ENCODE results near the gene ETDC. TPM values are rescaled to one million over a fixed set of nuclear protein-coding genes. Genes with fewer than 3 reads are reported as not detected.
"Not testable (repeated sequence)": the region's sequence is repeated elsewhere in the genome, so short reads cannot be mapped to it uniquely, and the experiment has no call there.

The ETDC gene
- total RNA-seq, 1 experiment from 2014 or later: not detected

DNA sequence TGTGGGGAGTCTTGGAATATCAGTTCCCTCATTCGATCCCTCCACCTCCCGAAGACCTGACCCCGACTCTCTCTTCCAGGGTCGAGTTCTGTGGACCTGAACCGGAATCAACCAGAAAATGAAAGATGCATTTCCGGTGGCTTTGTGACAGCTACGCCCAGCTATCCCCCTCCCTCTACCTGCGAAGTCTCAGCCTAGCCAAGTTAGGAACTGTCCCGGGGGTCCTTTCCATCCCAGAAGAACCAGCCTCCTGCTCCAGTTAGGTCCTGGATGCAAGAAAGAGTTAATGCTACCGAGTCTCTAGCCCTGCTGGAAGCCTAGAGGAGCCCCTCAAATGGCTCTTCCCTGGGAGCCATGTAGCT, 13.4 kb upstream of the ETDC start:
- DNase-seq: no peak
- Histone ChIP-seq H2AFZ (ENCODE audit: low read length) (no peak overlapping the region), H3K4me3 (ENCODE audit: low read length) (peak overlapping the region; percentile 47), H3K9ac (ENCODE audit: low read length) (peak overlapping the region; percentile 36; the same call in 1 of the 2 replicates), H3K79me2 (ENCODE audit: low read length) (no peaks in the 10 kb centered on the region), H3K27ac (ENCODE audit: low read length) (no peak overlapping the region), H4K20me1 (ENCODE audit: insufficient read depth, low read depth, low read length) (no peaks in the 10 kb centered on the region), H3K9me3 (ENCODE audit: low read length) (no peaks in the 10 kb centered on the region), H3K9me2 (replicated peaks; ENCODE audit: insufficient read depth, low read length) (no peaks in the 10 kb centered on the region), H3K36me3 (ENCODE audit: insufficient read depth, low read length) (no peaks in the 10 kb centered on the region), H3K4me1 (ENCODE audit: low read length) (peaks cover 6% of the 10 kb centered on the region; the same call in 1 of the 2 replicates), H3K27me3 (ENCODE audit: low read length) (no peaks in the 10 kb centered on the region), H3K4me2 (ENCODE audit: low read depth, low read length, poor library complexity, severe bottlenecking) (peak overlapping the region; percentile 53)

DNA sequence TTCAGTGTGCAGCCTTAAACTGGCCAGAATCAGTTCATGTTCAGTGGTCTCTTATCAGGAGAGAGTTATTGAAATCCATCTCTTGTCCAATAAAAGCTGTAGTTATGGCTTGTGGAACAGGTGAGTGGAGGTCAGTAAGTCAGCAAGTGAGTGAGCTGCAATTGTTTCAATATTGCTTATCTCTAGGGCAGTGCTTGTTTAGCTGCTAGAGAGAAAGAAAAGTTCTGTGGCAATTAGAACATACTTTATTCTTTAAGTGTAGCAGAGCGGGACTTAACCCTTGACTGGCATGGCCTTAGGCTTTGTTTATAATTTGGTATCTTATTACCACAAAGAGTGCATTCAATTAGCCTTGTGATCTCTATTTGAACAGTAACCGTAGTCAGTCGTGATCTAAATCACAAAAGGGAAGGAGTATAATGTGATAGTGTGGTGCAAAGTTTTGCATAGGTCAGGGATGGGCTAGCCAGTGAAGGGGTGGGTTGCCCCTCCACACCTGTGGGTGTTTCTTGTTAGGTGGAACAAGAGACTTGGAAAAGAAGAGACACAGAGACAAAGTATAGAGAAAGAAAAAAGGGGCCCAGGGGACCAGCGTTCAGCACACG, 6.9 kb upstream of the ETDC start:
- DNase-seq: no peak
- Histone ChIP-seq H4K20me1 (ENCODE audit: insufficient read depth, low read depth, low read length) (no peaks in the 10 kb centered on the region), H3K27me3 (ENCODE audit: low read length) (no peaks in the 10 kb centered on the region), H2AFZ (ENCODE audit: low read length) (no peak overlapping the region), H3K79me2 (ENCODE audit: low read length) (no peaks in the 10 kb centered on the region), H3K9me2 (replicated peaks; ENCODE audit: insufficient read depth, low read length) (no peaks in the 10 kb centered on the region), H3K9ac (ENCODE audit: low read length) (no peak overlapping the region), H3K9me3 (ENCODE audit: low read length) (no peaks in the 10 kb centered on the region), H3K36me3 (ENCODE audit: insufficient read depth, low read length) (no peaks in the 10 kb centered on the region), H3K4me3 (ENCODE audit: low read length) (no peak overlapping the region), H3K27ac (ENCODE audit: low read length) (no peak overlapping the region), H3K4me2 (ENCODE audit: low read depth, low read length, poor library complexity, severe bottlenecking) (no peak overlapping the region), H3K4me1 (ENCODE audit: low read length) (peaks cover 34% of the 10 kb centered on the region)

DNA sequence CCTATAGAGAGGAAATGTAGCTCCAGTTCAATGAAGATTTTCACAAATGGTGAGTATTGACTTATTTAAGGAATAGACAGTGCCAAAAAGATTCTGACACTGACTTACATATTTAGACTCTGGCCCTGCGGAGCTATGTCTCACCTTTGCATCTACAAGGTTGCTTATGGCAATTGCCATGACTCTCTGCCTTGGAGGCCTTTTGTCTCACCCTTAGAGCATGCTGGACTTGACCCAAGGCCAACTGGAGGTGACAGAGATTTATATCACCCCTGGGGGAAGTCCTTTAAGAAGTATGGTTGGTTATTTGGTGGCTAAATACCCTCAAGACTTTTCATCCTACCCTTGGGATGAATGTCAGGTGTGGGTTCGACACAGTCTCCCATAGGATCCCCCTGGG, 4.5 kb upstream of the ETDC start:
- DNase-seq: no peak
- H3K4me1 ChIP-seq (ENCODE audit: low read length): peaks cover 41% of the 10 kb centered on the region
- no peaks in the 10 kb centered on the region for H3K9me3 ChIP-seq (ENCODE audit: low read length)
- no peaks in the 10 kb centered on the region for H3K79me2 ChIP-seq (ENCODE audit: low read length)
- H3K27ac ChIP-seq (ENCODE audit: low read length): no peak overlapping the region
- no peak overlapping the region for H3K4me2 ChIP-seq (ENCODE audit: low read depth, low read length, poor library complexity, severe bottlenecking)
- no peaks in the 10 kb centered on the region for H3K27me3 ChIP-seq (ENCODE audit: low read length)
- H2AFZ ChIP-seq (ENCODE audit: low read length): no peak overlapping the region
- no peaks in the 10 kb centered on the region for H3K9me2 ChIP-seq (replicated peaks; ENCODE audit: insufficient read depth, low read length)
- H3K4me3 ChIP-seq (ENCODE audit: low read length): no peak overlapping the region
- H3K36me3 ChIP-seq (ENCODE audit: insufficient read depth, low read length): no peaks in the 10 kb centered on the region
- H4K20me1 ChIP-seq (ENCODE audit: insufficient read depth, low read depth, low read length): no peaks in the 10 kb centered on the region
- H3K9ac ChIP-seq (ENCODE audit: low read length): no peak overlapping the region

DNA sequence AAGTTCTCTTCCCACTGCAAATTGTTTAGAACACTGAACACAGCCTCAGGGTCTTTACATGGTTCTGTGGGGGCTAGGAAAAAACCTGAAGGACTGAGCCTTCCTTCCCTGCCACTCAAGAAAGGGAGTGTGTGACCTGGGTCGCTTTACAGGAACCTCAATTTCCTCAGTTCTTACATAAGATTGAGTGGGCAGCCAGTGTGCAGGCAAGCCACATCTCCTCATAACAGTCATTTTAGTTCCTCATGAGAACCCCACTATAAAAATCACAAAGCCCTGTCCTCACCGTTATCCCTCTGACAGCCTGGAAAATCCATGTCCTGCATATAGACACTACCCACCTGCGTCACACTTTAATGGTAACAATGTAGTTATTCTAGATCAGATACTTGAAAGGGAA, 2.1 kb upstream of the ETDC start:
- no peaks in the 10 kb centered on the region for H3K27me3 ChIP-seq (ENCODE audit: low read length)
- no peak overlapping the region for H3K4me3 ChIP-seq (ENCODE audit: low read length)
- H3K9me2 ChIP-seq (replicated peaks; ENCODE audit: insufficient read depth, low read length): no peaks in the 10 kb centered on the region
- H3K4me2 ChIP-seq (ENCODE audit: low read depth, low read length, poor library complexity, severe bottlenecking): no peak overlapping the region
- H2AFZ ChIP-seq (ENCODE audit: low read length): no peak overlapping the region
- no peak for DNase-seq
- no peaks in the 10 kb centered on the region for H3K36me3 ChIP-seq (ENCODE audit: insufficient read depth, low read length)
- no peak overlapping the region for H3K27ac ChIP-seq (ENCODE audit: low read length)
- no peaks in the 10 kb centered on the region for H4K20me1 ChIP-seq (ENCODE audit: insufficient read depth, low read depth, low read length)
- H3K9ac ChIP-seq (ENCODE audit: low read length): no peak overlapping the region
- no peaks in the 10 kb centered on the region for H3K79me2 ChIP-seq (ENCODE audit: low read length)
- peaks cover 35% of the 10 kb centered on the region for H3K4me1 ChIP-seq (ENCODE audit: low read length)
- H3K9me3 ChIP-seq (ENCODE audit: low read length): no peaks in the 10 kb centered on the region

DNA sequence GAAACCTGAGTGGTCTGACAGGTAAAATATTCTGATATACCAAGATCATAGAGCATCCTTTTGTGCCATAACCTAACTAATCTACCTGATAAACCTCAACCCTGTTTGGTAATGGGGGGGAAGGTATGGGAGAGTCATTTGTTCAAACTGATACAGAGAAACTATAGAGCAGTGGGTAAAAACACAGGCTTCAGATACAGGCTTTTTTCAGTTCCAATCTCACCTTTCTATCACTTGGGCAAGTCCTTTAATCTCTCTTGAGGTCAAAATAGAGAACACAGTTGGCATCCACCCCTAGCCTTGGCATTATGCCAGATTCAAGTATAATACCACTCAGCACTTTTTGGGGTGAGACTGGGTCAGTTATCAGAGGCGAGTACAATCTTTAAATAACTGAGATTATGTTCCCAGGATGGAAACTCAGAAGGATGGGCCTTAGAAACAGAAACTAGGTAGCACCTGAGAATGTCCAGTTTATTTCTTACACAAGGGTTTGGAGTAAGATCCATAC, 880 bp upstream of the ETDC start:
- no peaks in the 10 kb centered on the region for H3K27me3 ChIP-seq (ENCODE audit: low read length)
- H3K79me2 ChIP-seq (ENCODE audit: low read length): no peaks in the 10 kb centered on the region
- H3K4me3 ChIP-seq (ENCODE audit: low read length): no peak overlapping the region
- H3K27ac ChIP-seq (ENCODE audit: low read length): no peak overlapping the region
- no peaks in the 10 kb centered on the region for H3K9me3 ChIP-seq (ENCODE audit: low read length)
- H3K9ac ChIP-seq (ENCODE audit: low read length): no peak overlapping the region
- H4K20me1 ChIP-seq (ENCODE audit: insufficient read depth, low read depth, low read length): no peaks in the 10 kb centered on the region
- no peaks in the 10 kb centered on the region for H3K9me2 ChIP-seq (replicated peaks; ENCODE audit: insufficient read depth, low read length)
- H3K4me2 ChIP-seq (ENCODE audit: low read depth, low read length, poor library complexity, severe bottlenecking): no peak overlapping the region
- no peak overlapping the region for H2AFZ ChIP-seq (ENCODE audit: low read length)
- H3K36me3 ChIP-seq (ENCODE audit: insufficient read depth, low read length): no peaks in the 10 kb centered on the region
- DNase-seq: no peak
- H3K4me1 ChIP-seq (ENCODE audit: low read length): peaks cover 30% of the 10 kb centered on the region

DNA sequence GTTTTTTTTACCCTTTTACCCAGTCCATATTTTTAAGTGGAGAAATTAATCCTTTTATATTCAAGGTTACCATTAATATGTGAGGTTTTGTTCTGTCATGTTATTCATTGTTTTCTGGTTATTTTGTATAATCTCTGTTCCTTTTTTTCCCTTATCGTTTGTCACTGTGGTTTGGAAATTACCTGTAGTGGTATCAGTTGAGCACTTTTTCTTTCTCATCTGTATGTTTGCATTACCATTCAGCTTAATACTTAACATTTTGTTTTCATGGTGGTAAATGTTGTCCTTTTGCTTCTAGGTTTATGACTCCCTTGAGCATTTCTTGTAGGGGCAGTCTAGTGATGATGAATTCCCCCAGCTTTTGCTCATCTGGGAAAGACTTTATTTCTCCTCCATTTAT, 6.6 kb downstream of the ETDC start:
- DNase-seq: no peak
- no peaks in the 10 kb centered on the region for H4K20me1 ChIP-seq (ENCODE audit: insufficient read depth, low read depth, low read length)
- no peak overlapping the region for H2AFZ ChIP-seq (ENCODE audit: low read length)
- no peaks in the 10 kb centered on the region for H3K36me3 ChIP-seq (ENCODE audit: insufficient read depth, low read length)
- H3K79me2 ChIP-seq (ENCODE audit: low read length): no peaks in the 10 kb centered on the region
- no peaks in the 10 kb centered on the region for H3K27me3 ChIP-seq (ENCODE audit: low read length)
- no peak overlapping the region for H3K4me2 ChIP-seq (ENCODE audit: low read depth, low read length, poor library complexity, severe bottlenecking)
- no peaks in the 10 kb centered on the region for H3K4me1 ChIP-seq (ENCODE audit: low read length)
- H3K9me3 ChIP-seq (ENCODE audit: low read length): no peaks in the 10 kb centered on the region
- H3K4me3 ChIP-seq (ENCODE audit: low read length): no peak overlapping the region
- H3K9me2 ChIP-seq (replicated peaks; ENCODE audit: insufficient read depth, low read length): no peaks in the 10 kb centered on the region
- H3K9ac ChIP-seq (ENCODE audit: low read length): no peak overlapping the region
- no peak overlapping the region for H3K27ac ChIP-seq (ENCODE audit: low read length)

DNA sequence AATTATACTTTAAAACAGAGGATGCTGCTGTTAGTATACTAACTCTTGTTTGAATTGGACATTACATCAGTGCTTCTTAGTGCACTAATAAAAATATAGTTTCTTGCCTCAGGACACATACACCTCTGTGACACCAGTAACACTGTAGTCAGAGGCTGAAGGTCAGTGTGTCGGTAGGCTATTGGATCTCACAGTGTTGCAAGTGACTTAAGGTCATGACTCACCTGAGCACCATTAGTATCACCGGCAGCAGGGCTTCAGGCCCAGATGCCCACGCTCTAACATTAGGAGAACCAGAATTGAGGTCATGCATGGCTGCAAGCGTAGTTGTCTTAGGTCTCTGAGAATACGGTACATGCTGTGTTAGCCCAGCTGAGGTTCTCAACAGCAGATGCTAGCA, 15.2 kb downstream of the ETDC start:
- Histone ChIP-seq H3K4me2 (ENCODE audit: low read depth, low read length, poor library complexity, severe bottlenecking) (no peak overlapping the region), H3K9ac (ENCODE audit: low read length) (no peak overlapping the region), H3K9me3 (ENCODE audit: low read length) (peaks cover 9% of the 10 kb centered on the region; the same call in 1 of the 2 replicates), H2AFZ (ENCODE audit: low read length) (no peak overlapping the region), H3K27ac (ENCODE audit: low read length) (no peak overlapping the region), H3K36me3 (ENCODE audit: insufficient read depth, low read length) (no peaks in the 10 kb centered on the region), H3K9me2 (replicated peaks; ENCODE audit: insufficient read depth, low read length) (no peaks in the 10 kb centered on the region), H3K27me3 (ENCODE audit: low read length) (no peaks in the 10 kb centered on the region), H3K4me3 (ENCODE audit: low read length) (no peak overlapping the region), H4K20me1 (ENCODE audit: insufficient read depth, low read depth, low read length) (no peaks in the 10 kb centered on the region), H3K4me1 (ENCODE audit: low read length) (no peaks in the 10 kb centered on the region), H3K79me2 (ENCODE audit: low read length) (no peaks in the 10 kb centered on the region)
- DNase-seq: no peak

DNA sequence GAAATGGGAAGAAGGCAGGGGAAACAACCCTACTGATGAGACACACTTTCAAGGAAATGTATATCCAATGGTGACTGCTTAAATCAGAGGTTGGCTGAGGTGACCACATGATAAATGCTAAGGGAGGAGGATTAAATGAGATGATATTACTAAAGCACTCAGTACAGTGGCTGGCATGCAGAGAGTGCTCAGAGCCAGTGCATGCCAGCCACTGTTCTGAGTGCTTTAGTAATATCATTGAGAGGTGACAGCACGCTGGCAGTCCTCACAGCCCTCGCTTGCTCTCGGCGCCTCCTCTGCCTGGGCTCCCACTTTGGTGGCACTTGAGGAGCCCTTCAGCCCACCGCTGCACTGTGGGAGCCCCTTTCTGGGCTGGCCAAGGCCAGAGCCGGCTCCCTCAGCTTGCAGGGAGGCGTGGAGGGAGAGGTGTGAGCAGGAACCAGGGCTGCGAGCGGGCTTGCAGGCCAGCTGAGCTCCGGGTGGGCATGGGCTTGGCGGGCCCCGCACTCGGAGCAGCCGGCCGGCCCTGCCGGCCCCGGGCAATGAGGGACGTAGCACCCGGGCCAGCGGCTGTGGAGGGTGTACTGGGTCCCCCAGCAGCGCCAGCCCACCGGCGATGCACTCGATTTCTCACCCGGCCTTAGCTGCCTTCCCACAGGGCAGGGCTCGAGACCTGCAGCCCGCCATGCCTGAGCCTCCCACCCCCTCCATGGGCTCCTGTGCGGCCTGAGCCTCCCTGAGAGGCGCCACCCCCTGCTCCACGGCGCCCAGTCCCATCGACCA, 15.9 kb downstream of the ETDC start:
- not testable (repeated sequence) for H3K36me3 ChIP-seq (ENCODE audit: insufficient read depth, low read length); H3K79me2 ChIP-seq (ENCODE audit: low read length); H3K4me1 ChIP-seq (ENCODE audit: low read length); H4K20me1 ChIP-seq (ENCODE audit: insufficient read depth, low read depth, low read length); H2AFZ ChIP-seq (ENCODE audit: low read length); H3K9ac ChIP-seq (ENCODE audit: low read length); H3K9me3 ChIP-seq (ENCODE audit: low read length); H3K27me3 ChIP-seq (ENCODE audit: low read length); H3K4me3 ChIP-seq (ENCODE audit: low read length); H3K9me2 ChIP-seq (replicated peaks; ENCODE audit: insufficient read depth, low read length); H3K27ac ChIP-seq (ENCODE audit: low read length); H3K4me2 ChIP-seq (ENCODE audit: low read depth, low read length, poor library complexity, severe bottlenecking); DNase-seq
